Hepatocyte (in vitro differentiated cells): ENCODE data around the gene SLCO3A1.

Experiments
- EZH2 ChIP-seq: fragments of 200-600 bp; sonication (generic); IDR thresholded peaks from 2 replicates; pipeline ENCODE4 v1.6.1; 2016; ENCODE audit warnings: antibody characterized with exemption, mild to moderate bottlenecking, borderline replicate concordance
- EZH2phosphoT487 ChIP-seq: fragments of 200-600 bp; sonication (generic); IDR thresholded peaks from one replicate; pipeline ENCODE4 v1.6.1; 2018; ENCODE audit warnings: antibody characterized with exemption, mild to moderate bottlenecking, low read depth, moderate library complexity; ENCODE audit not compliant: unreplicated experiment, severe bottlenecking
- TF ChIP-seq, protein P1 (sequence below): fragments of 200-600 bp; sonication (generic); IDR thresholded peaks from 2 replicates; pipeline ENCODE4 v1.5.1; 2016; ENCODE audit warnings: antibody characterized with exemption, mild to moderate bottlenecking; ENCODE audit not compliant: poor library complexity

GRCh38 chr15:91904942-91905341, 51.4 kb downstream of the SLCO3A1 start:
- TF ChIP-seq, protein P1, sequence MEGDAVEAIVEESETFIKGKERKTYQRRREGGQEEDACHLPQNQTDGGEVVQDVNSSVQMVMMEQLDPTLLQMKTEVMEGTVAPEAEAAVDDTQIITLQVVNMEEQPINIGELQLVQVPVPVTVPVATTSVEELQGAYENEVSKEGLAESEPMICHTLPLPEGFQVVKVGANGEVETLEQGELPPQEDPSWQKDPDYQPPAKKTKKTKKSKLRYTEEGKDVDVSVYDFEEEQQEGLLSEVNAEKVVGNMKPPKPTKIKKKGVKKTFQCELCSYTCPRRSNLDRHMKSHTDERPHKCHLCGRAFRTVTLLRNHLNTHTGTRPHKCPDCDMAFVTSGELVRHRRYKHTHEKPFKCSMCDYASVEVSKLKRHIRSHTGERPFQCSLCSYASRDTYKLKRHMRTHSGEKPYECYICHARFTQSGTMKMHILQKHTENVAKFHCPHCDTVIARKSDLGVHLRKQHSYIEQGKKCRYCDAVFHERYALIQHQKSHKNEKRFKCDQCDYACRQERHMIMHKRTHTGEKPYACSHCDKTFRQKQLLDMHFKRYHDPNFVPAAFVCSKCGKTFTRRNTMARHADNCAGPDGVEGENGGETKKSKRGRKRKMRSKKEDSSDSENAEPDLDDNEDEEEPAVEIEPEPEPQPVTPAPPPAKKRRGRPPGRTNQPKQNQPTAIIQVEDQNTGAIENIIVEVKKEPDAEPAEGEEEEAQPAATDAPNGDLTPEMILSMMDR: no peak
- TF ChIP-seq EZH2 (no peak), EZH2phosphoT487 (no peak)
